D721Med (cell line): ENCODE results near the gene NPBWR2.

ENCODE experiments used
- DNase-seq: peaks from one replicate; pipeline ENCODE4 v3.0.0; 2011; ENCODE audit warnings: low spot score; ENCODE audit not compliant: insufficient read length
- FAIRE-seq: peaks from 2 replicates; lab custom pipeline; 2011; peaks lifted over from hg19 to GRCh38; lab: Jason Lieb, UNC
- TF ChIP-seq, protein P1 (sequence below): IDR thresholded peaks from 2 replicates; pipeline ENCODE4 v1.5.1; 2012; ENCODE audit warnings: mild to moderate bottlenecking, control low read depth; ENCODE audit not compliant: insufficient read depth; ENCODE audit errors: missing control alignments

Gene NPBWR2

GRCh38 chr20:64080013-64080812 is 27.2 kb downstream of the NPBWR2 start, which contains the start of gene OPRL1:
TSS of gene OPRL1 (plus strand) at chr20:64080082. CDS start at chr20:64092721, 12,639 bp downstream.
- FAIRE-seq (no peak), DNase-seq (no peak)
- TF ChIP-seq, protein P1, sequence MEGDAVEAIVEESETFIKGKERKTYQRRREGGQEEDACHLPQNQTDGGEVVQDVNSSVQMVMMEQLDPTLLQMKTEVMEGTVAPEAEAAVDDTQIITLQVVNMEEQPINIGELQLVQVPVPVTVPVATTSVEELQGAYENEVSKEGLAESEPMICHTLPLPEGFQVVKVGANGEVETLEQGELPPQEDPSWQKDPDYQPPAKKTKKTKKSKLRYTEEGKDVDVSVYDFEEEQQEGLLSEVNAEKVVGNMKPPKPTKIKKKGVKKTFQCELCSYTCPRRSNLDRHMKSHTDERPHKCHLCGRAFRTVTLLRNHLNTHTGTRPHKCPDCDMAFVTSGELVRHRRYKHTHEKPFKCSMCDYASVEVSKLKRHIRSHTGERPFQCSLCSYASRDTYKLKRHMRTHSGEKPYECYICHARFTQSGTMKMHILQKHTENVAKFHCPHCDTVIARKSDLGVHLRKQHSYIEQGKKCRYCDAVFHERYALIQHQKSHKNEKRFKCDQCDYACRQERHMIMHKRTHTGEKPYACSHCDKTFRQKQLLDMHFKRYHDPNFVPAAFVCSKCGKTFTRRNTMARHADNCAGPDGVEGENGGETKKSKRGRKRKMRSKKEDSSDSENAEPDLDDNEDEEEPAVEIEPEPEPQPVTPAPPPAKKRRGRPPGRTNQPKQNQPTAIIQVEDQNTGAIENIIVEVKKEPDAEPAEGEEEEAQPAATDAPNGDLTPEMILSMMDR, result no peak

DNA sequence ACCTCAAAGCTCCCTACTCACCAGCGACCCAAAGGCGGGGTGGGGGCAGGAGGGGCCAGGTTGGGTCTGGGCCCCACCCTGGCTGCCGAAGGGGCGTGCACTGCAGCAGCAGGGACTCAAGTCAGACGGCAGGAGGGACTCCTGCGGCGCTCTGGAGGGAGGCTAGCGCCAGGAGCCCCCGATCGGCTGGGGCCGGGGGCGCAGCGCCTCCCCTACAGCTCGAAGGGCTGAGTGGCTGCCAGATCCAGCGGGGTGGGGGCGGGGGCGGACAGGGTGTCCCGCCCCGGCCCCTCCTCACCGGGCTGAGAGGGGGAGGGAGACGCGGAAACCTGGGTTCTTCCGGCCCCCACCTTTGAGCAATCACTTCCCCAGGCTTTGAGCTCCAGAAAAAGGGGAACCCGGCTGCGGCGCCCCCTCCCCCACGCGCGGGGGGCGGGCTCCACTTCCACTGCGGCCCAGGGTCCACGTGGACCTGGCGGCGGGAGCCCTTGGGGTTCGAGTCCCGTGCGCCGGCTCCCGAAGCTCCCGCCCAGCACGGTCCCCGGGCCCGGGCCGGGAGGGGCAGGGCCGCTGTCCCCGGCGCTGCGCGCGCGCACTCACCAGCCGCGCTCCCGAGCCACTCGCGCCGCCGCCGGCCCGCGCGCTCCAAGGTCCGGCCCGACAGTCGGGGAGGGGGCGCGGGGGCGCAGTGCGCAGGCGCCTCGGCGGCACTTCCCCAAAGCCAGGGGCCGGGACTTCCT is 27.9 kb downstream of the NPBWR2 start, which contains the start of gene RGS19:
Gene RGS19 (minus strand): TSS at position 246 of the 740 bp plus-strand sequence. CDS start 2,632 bp downstream, outside the sequence.
- FAIRE-seq, result no peak
- DNase-seq, result peak; percentile 43
- TF ChIP-seq, protein P1, result no peak

- DNase-seq, result no peak
- TF ChIP-seq, protein P1, result no peak
- no peak for FAIRE-seq
Observed at GRCh38 chr20:64078934-64079272, 28.5 kb downstream of the NPBWR2 start.

DNA sequence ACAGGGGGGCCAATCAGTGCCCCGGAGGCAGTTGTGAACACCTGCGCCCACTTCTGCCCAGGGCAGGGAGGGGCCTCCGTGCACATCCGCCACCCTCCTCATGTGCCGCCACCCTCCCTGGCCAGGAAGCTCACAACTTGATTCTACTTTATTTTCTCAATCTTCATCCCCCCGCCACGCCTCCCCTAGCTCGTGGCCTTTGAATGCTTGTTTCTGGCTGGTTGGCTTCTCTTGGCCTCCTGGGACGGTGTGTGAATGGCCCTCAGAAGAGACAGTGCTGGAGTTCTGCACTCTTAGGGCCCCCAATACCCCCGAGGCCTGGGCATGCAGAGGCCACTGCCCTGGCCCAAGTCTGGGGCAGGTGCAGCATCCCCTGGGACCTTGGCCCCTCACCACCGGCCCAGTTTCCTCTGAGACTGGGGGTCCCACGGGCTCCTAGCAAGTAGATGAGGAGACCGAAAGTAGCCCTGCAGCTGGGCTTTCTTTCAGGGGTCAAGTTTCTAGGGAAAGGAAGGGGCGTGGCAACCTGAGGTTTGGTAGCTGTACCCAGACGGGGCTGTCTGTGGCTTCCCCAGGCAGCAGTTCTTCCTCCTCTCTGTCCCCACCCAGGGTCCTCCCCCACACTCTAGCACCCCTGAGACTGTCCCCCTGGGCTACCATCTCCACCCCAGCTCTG is 29.4 kb downstream of the NPBWR2 start:
- no peak for DNase-seq
- FAIRE-seq, result no peak
- TF ChIP-seq, protein P1, result no peak

DNA sequence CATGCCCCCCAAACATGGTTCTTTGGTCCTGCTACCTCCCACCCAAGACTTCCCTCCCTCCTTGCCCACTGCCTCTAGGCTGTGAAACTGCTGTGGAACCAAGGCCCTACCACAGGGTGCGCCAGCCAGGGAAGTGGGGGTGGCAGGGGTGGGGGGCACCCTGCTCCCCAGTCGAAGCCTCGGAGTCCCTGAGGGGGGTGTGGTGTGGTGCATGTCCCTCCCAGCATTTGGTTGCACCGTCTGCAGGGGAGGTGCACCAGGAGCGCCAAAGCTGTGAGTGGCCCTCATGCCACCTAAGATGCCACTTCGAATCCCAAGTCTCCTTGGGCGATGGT is 29.9 kb downstream of the NPBWR2 start:
- no peak for DNase-seq
- FAIRE-seq, result no peak
- TF ChIP-seq, protein P1, result no peak

- FAIRE-seq (no peak), DNase-seq (no peak)
- TF ChIP-seq, protein P1, result no peak
Observed at GRCh38 chr20:64077094-64077493, 30.3 kb downstream of the NPBWR2 start.
